Endothelial cell (in vitro differentiated cells): ENCODE measurements around the gene PALS2. TPM values are rescaled to one million over a fixed set of nuclear protein-coding genes. Genes with fewer than 3 reads are reported as not detected.

ENCODE experiments used
- DNase-seq: peaks from one replicate; pipeline ENCODE4 v3.0.0; 2021; ENCODE audit warnings: low spot score
- H3K27ac Mint-ChIP-seq: one replicate; pipeline ENCODE4 v1.8.0; 2021; ENCODE audit warnings: mixed read lengths, inconsistent platforms; ENCODE audit not compliant: unreplicated experiment
- H3K27me3 Mint-ChIP-seq: one replicate; pipeline ENCODE4 v1.8.0; 2021; ENCODE audit warnings: mild to moderate bottlenecking, moderate library complexity, mixed read lengths, inconsistent platforms; ENCODE audit not compliant: unreplicated experiment
- H3K36me3 Mint-ChIP-seq: one replicate; pipeline ENCODE4 v1.8.0; 2021; ENCODE audit warnings: mild to moderate bottlenecking, low read depth, mixed read lengths, inconsistent platforms; ENCODE audit not compliant: unreplicated experiment
- H3K4me1 Mint-ChIP-seq: one replicate; pipeline ENCODE4 v1.8.0; 2021; ENCODE audit warnings: mild to moderate bottlenecking, mixed read lengths, inconsistent platforms; ENCODE audit not compliant: unreplicated experiment
- H3K4me3 Mint-ChIP-seq: one replicate; pipeline ENCODE4 v1.8.0; 2021; ENCODE audit warnings: mild to moderate bottlenecking, mixed read lengths, inconsistent platforms; ENCODE audit not compliant: unreplicated experiment
- H3K9me3 Mint-ChIP-seq: one replicate; pipeline ENCODE4 v1.8.0; 2021; ENCODE audit warnings: mixed read lengths, inconsistent platforms; ENCODE audit not compliant: unreplicated experiment
- total RNA-seq: library from RNA; stranded (reverse); fragmentation: NEBNext Ultra II Directional; extraction: Animal tissue kit (Norgen Biotek cat#: 25700); gene quantifications from one replicate; pipeline ENCODE4 v1.2.1, GENCODE V29; 2021; ENCODE audit not compliant: unreplicated experiment
- TF ChIP-seq, protein P1 (sequence below): fragments of 200-600 bp; sonication (generic); IDR thresholded peaks from one replicate; pipeline ENCODE4 v1.5.0; 2021; ENCODE audit warnings: antibody characterized with exemption; ENCODE audit not compliant: unreplicated experiment

PALS2 gene
- total RNA-seq, 1 donor from 2014 or later, result 32.0 TPM

DNA sequence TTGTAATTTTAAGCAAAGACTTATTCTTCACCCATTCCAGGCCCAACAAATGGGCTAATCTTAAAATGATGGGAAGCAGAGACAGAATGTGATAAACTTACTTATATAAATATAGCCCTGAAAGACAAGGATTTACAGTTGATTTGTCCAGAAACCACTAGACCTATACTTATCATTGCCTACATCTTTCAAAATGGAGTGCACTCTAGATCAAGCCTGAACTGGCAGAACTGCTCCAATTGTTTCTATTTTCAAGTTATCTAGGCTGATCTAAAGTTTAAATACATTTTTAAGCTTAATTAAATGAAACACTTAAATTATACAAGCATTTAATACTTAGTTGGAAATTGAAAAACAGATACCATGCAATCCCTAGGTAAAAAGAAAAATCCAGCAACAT is 24.9 kb upstream of the PALS2 start:
- TF ChIP-seq, protein P1, sequence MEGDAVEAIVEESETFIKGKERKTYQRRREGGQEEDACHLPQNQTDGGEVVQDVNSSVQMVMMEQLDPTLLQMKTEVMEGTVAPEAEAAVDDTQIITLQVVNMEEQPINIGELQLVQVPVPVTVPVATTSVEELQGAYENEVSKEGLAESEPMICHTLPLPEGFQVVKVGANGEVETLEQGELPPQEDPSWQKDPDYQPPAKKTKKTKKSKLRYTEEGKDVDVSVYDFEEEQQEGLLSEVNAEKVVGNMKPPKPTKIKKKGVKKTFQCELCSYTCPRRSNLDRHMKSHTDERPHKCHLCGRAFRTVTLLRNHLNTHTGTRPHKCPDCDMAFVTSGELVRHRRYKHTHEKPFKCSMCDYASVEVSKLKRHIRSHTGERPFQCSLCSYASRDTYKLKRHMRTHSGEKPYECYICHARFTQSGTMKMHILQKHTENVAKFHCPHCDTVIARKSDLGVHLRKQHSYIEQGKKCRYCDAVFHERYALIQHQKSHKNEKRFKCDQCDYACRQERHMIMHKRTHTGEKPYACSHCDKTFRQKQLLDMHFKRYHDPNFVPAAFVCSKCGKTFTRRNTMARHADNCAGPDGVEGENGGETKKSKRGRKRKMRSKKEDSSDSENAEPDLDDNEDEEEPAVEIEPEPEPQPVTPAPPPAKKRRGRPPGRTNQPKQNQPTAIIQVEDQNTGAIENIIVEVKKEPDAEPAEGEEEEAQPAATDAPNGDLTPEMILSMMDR, result no peak
- Mint-ChIP-seq H3K4me3 (no peak overlapping the region), H3K4me1 (no peaks in the 10 kb centered on the region)

GRCh38 chr7:24549991-24550390 is 23.3 kb upstream of the PALS2 start:
- H3K27me3 Mint-ChIP-seq, result no peaks in the 10 kb centered on the region
- no peak overlapping the region for H3K4me3 Mint-ChIP-seq
- no peak overlapping the region for H3K27ac Mint-ChIP-seq
- no peak for DNase-seq
- TF ChIP-seq, protein P1, result no peak
- no peaks in the 10 kb centered on the region for H3K9me3 Mint-ChIP-seq
- H3K36me3 Mint-ChIP-seq, result no peaks in the 10 kb centered on the region
- no peaks in the 10 kb centered on the region for H3K4me1 Mint-ChIP-seq

More for the DNA sequence above, 24.9 kb upstream of the PALS2 start:
- H3K27me3 Mint-ChIP-seq, result no peaks in the 10 kb centered on the region
- no peak for DNase-seq
- H3K27ac Mint-ChIP-seq, result no peak overlapping the region
- H3K36me3 Mint-ChIP-seq, result no peaks in the 10 kb centered on the region
- H3K9me3 Mint-ChIP-seq, result no peaks in the 10 kb centered on the region

GRCh38 chr7:24555184-24555583 is 18.1 kb upstream of the PALS2 start:
- Mint-ChIP-seq H3K9me3 (no peaks in the 10 kb centered on the region), H3K27me3 (no peaks in the 10 kb centered on the region), H3K4me1 (no peaks in the 10 kb centered on the region), H3K4me3 (no peak overlapping the region), H3K27ac (no peak overlapping the region), H3K36me3 (no peaks in the 10 kb centered on the region)
- TF ChIP-seq, protein P1, result no peak
- DNase-seq, result no peak

GRCh38 chr7:24555719-24556118 is 17.5 kb upstream of the PALS2 start:
- no peaks in the 10 kb centered on the region for H3K27me3 Mint-ChIP-seq
- H3K36me3 Mint-ChIP-seq, result no peaks in the 10 kb centered on the region
- no peak for DNase-seq
- peaks cover 2% of the 10 kb centered on the region for H3K4me1 Mint-ChIP-seq
- no peak overlapping the region for H3K27ac Mint-ChIP-seq
- H3K4me3 Mint-ChIP-seq, result no peak overlapping the region
- TF ChIP-seq, protein P1, result no peak
- H3K9me3 Mint-ChIP-seq, result no peaks in the 10 kb centered on the region

DNA sequence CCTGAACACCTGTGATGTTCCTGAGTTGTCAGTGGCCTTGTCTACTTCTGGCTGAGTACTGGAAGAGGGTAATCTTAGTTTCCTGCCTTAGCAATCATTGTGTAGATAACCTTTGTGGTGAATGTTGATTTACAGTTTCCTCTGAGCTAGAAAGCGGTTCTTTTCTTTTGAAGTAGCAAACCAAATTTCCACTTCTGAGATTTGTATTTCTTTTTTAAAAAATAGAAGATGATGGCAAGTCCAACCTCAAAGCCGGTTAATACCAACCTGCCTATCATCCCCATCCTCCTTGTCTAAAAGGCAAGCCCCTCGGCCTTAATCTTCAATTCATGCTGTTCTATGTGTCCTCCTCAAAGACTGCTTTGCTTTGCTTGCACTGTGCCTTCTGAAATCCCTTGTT is 12.5 kb upstream of the PALS2 start:
- DNase-seq, result no peak
- Mint-ChIP-seq H3K27me3 (no peaks in the 10 kb centered on the region), H3K36me3 (no peaks in the 10 kb centered on the region), H3K9me3 (no peaks in the 10 kb centered on the region), H3K27ac (no peak overlapping the region), H3K4me1 (peaks cover 2% of the 10 kb centered on the region), H3K4me3 (no peak overlapping the region)
- TF ChIP-seq, protein P1, result no peak
